Liver (tissue), 9 donors: Measurements from ENCODE around the gene HRC. TPM values are rescaled to one million over a fixed set of nuclear protein-coding genes. Genes with fewer than 3 reads are reported as not detected.
A peak's percentile ranks its signal among the peaks of the same experiment; 100 is the strongest.

Experiments
- DNase-seq: peaks from one replicate; pipeline ENCODE4 v3.0.0-alpha.2; 2017; ENCODE audit warnings: low spot score
- H3K27ac ChIP-seq, 2 donors: one replicate each; pipeline ENCODE4 v1.7.0; 2013; ENCODE audit warnings: inconsistent platforms in 2 of 2, low read length in 2 of 2, control low read depth in 1 of 2, low read depth in 1 of 2, mild to moderate bottlenecking in 1 of 2
- H3K27me3 ChIP-seq, 4 donors: one replicate each; pipeline versions ENCODE4 v1.6.1 to v1.7.0; 2013; ENCODE audit warnings: low read length in 3 of 4, inconsistent platforms in 1 of 4, mild to moderate bottlenecking in 1 of 4, moderate library complexity in 1 of 4; ENCODE audit not compliant: control insufficient read depth in 4 of 4, insufficient read depth in 4 of 4
- H3K36me3 ChIP-seq, 4 donors: one replicate each; pipeline versions ENCODE4 v1.6.1 to v1.7.0; 2013; ENCODE audit warnings: low read length in 3 of 4, mild to moderate bottlenecking in 3 of 4, low read depth in 1 of 4, moderate library complexity in 1 of 4; ENCODE audit not compliant: control insufficient read depth in 4 of 4, insufficient read depth in 3 of 4
- H3K4me1 ChIP-seq, 4 donors: one replicate each; pipeline versions ENCODE4 v1.6.1 to v1.7.0; 2013; ENCODE audit warnings: low read length in 3 of 4, mild to moderate bottlenecking in 3 of 4, moderate library complexity in 1 of 4; ENCODE audit not compliant: control insufficient read depth in 4 of 4, insufficient read depth in 4 of 4
- H3K4me3 ChIP-seq, 3 donors: one replicate each; pipeline versions ENCODE4 v1.6.1 to v1.7.0; 2013; ENCODE audit warnings: low read length in 3 of 3, control low read depth in 1 of 3, low read depth in 1 of 3, mild to moderate bottlenecking in 1 of 3
- H3K9ac ChIP-seq, 2 donors: one replicate each; pipeline ENCODE4 v1.7.0; 2013; ENCODE audit warnings: low read length in 2 of 2, mild to moderate bottlenecking in 2 of 2, moderate library complexity in 2 of 2, control low read depth in 1 of 2, low read depth in 1 of 2
- H3K9me3 ChIP-seq, 4 donors: one replicate each; pipeline versions ENCODE4 v1.6.1 to v1.7.0; 2013; ENCODE audit warnings: low read length in 3 of 4; ENCODE audit not compliant: control insufficient read depth in 4 of 4
- FOXA1 ChIP-seq: IDR thresholded peaks from 2 replicates; pipeline ENCODE4 v1.6.1; 2016; ENCODE audit warnings: antibody characterized with exemption
- FOXA2 ChIP-seq: IDR thresholded peaks from 2 replicates; pipeline ENCODE4 v1.6.1; 2016; ENCODE audit warnings: antibody characterized with exemption
- GABPA ChIP-seq, 2 donors: IDR thresholded peaks in 1 of 2; conservative IDR thresholded peaks in 1 of 2; 2 replicates each; pipeline ENCODE4 v1.6.1; 2016; ENCODE audit warnings: antibody characterized with exemption in 2 of 2, mild to moderate bottlenecking in 1 of 2, moderate library complexity in 1 of 2
- HNF4G ChIP-seq: IDR thresholded peaks from 2 replicates; pipeline ENCODE4 v1.6.1; 2016; ENCODE audit warnings: antibody characterized with exemption
- JUND ChIP-seq, 2 donors: IDR thresholded peaks; 2 replicates each; pipeline ENCODE4 v1.6.1; 2016; ENCODE audit warnings: antibody characterized with exemption in 2 of 2
- NR2F2 ChIP-seq: IDR thresholded peaks from 2 replicates; pipeline ENCODE4 v1.6.1; 2016; ENCODE audit warnings: antibody characterized with exemption
- RAD21 ChIP-seq, 2 donors: IDR thresholded peaks; 2 replicates each; pipeline ENCODE4 v1.6.1; 2016; ENCODE audit warnings: antibody characterized with exemption in 2 of 2, mild to moderate bottlenecking in 2 of 2
- REST ChIP-seq: IDR thresholded peaks from 2 replicates; pipeline ENCODE4 v1.6.1; 2016; ENCODE audit warnings: antibody characterized with exemption, mild to moderate bottlenecking
- RXRA ChIP-seq, 2 donors: IDR thresholded peaks; 2 replicates each; pipeline ENCODE4 v1.6.1; 2017 to 2018; ENCODE audit warnings: antibody characterized with exemption in 2 of 2, mild to moderate bottlenecking in 1 of 2
- SP1 ChIP-seq: IDR thresholded peaks from 2 replicates; pipeline ENCODE4 v1.6.1; 2018; ENCODE audit warnings: antibody characterized with exemption, mild to moderate bottlenecking
- YY1 ChIP-seq: IDR thresholded peaks from 2 replicates; pipeline ENCODE4 v1.6.1; 2016; ENCODE audit warnings: antibody characterized with exemption, mild to moderate bottlenecking
- WGBS: extraction: QIAGEN DNeasy Blood & Tissue Kit; methylation state at CpG from one replicate; pipeline ENCODE4 v1.1.7; 2013; 5-methylcytosine and 5-hydroxymethylcytosine counted together
- polyA plus RNA-seq, 2 donors: library from polyadenylated mRNA; stranded (reverse) in 1 of 2; unstranded in 1 of 2; fragments of 200-250 nt in 1 of 2; fragments of >200 nt in 1 of 2; fragmentation: Nextera tagmentation in 1 of 2; extraction: Ambion mirVana in 1 of 2; gene quantifications; one replicate each; pipeline versions ENCODE4 v1.2.1 to v1.2.3, GENCODE V29; 2013 to 2015
- total RNA-seq, 2 donors: library from RNA; depleted of rRNA; stranded (reverse); fragments of >200 nt; gene quantifications; one replicate each; pipeline ENCODE4 v1.2.3, GENCODE V29; 2014
- TF ChIP-seq, protein P1 (sequence below): IDR thresholded peaks from 2 replicates; pipeline ENCODE4 v1.6.1; 2016; ENCODE audit warnings: antibody characterized with exemption
- TF ChIP-seq, protein P2 (sequence below): IDR thresholded peaks from 2 replicates; pipeline ENCODE4 v1.6.1; 2016; ENCODE audit warnings: antibody characterized with exemption
- TF ChIP-seq, protein P3 (sequence below): fragments of 150-350 bp; IDR thresholded peaks from 2 replicates; pipeline ENCODE4 v1.5.1; 2017; ENCODE audit warnings: improper control_type of control experiment, low read depth, low read length; ENCODE audit not compliant: missing input control
- donor health status: healthy.
- donor health status: healthy.
- donor health status: healthy.
- donor health status: healthy.
- donor health status: healthy.

HRC gene
- total and polyA plus RNA-seq, 4 donors, result 0.25 to 1.2 (median 0.84) TPM

- peaks cover 2 to 31% (median 23%) of the 10 kb centered on the region in 4 donors for H3K4me1 ChIP-seq
- no peaks in the 10 kb centered on the region for H3K9me3 ChIP-seq
- TF ChIP-seq HNF4G (no peak), SP1 (no peak), NR2F2 (no peak), JUND (IDR thresholded peaks at IDR 0.05) (no peak), RAD21 (IDR thresholded peaks at IDR 0.05) (no peak), REST (no peak), FOXA2 (no peak), GABPA (IDR thresholded peaks at IDR 0.05 in 1 of 2, conservative IDR thresholded peaks at IDR 0.05 in 1 of 2) (no peak), RXRA (IDR thresholded peaks at IDR 0.05) (no peak), FOXA1 (no peak), YY1 (no peak)
- TF ChIP-seq, protein P1, sequence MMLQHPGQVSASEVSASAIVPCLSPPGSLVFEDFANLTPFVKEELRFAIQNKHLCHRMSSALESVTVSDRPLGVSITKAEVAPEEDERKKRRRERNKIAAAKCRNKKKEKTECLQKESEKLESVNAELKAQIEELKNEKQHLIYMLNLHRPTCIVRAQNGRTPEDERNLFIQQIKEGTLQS, result no peak
- TF ChIP-seq, protein P2, sequence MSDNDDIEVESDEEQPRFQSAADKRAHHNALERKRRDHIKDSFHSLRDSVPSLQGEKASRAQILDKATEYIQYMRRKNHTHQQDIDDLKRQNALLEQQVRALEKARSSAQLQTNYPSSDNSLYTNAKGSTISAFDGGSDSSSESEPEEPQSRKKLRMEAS, result no peak
- TF ChIP-seq, protein P3, sequence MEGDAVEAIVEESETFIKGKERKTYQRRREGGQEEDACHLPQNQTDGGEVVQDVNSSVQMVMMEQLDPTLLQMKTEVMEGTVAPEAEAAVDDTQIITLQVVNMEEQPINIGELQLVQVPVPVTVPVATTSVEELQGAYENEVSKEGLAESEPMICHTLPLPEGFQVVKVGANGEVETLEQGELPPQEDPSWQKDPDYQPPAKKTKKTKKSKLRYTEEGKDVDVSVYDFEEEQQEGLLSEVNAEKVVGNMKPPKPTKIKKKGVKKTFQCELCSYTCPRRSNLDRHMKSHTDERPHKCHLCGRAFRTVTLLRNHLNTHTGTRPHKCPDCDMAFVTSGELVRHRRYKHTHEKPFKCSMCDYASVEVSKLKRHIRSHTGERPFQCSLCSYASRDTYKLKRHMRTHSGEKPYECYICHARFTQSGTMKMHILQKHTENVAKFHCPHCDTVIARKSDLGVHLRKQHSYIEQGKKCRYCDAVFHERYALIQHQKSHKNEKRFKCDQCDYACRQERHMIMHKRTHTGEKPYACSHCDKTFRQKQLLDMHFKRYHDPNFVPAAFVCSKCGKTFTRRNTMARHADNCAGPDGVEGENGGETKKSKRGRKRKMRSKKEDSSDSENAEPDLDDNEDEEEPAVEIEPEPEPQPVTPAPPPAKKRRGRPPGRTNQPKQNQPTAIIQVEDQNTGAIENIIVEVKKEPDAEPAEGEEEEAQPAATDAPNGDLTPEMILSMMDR, result no peak
- H3K27ac ChIP-seq, result no peak overlapping the region
- H3K36me3 ChIP-seq, result no peaks in the 10 kb centered on the region
- no peak overlapping the region for H3K4me3 ChIP-seq
- WGBS, result 90% methylated on average over 10 of the region's 10 CpGs
- H3K9ac ChIP-seq, result no peak overlapping the region
- H3K27me3 ChIP-seq, result no peaks in the 10 kb centered on the region
- DNase-seq, result no peak
Measured at GRCh38 chr19:49153167-49153809, 1.9 kb downstream of the HRC start.

DNA sequence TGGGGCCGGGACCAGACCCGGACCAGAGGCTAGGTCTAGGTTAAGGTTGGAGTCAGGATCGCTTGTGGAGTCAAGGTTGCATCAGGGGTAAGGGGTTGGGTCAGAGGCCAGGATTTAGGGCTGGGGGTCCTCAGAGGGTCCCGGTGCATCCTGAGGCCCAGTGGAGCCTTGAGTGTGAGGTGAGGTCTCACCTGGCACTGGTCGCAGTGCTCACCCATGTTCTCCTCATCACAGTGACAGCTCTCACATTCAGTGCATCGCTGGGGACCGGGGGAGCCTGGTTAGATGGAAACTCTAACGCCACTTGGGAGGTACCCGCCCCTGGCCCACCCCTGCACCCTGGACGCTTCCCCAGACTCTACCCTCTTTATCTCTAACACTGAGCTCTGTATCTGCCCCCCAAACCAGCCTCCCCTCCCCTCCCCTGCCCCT lies 3.1 kb downstream of the HRC start:
- Histone ChIP-seq H3K36me3 (no peaks in the 10 kb centered on the region), H3K4me1 (peaks cover 0 to 29% (median 17%) of the 10 kb centered on the region in 4 donors), H3K27ac (no peak overlapping the region), H3K9ac (no peak overlapping the region), H3K9me3 (no peaks in the 10 kb centered on the region), H3K27me3 (no peaks in the 10 kb centered on the region), H3K4me3 (no peak overlapping the region)
- 40% methylated on average over 10 of the region's 10 CpGs for WGBS
- TF ChIP-seq FOXA2, result no peak
- peak; percentile 32 for DNase-seq
